ENCODE data around the gene GOLGA8A. TPM values are rescaled to one million over a fixed set of nuclear protein-coding genes. Genes with fewer than 3 reads are reported as not detected.
"Not testable (repeated sequence)": the region's sequence is repeated elsewhere in the genome, so short reads cannot be mapped to it uniquely, and the experiment has no call there.

The GOLGA8A gene
- total RNA-seq, 1 donor from 2014 or later: 21.8 TPM

- no peaks in the 10 kb centered on the region for H3K36me3 ChIP-seq (ENCODE audit: control insufficient read depth, insufficient read depth, low read length)
Observed at GRCh38 chr15:34439878-34440277, 2.3 kb upstream of the GOLGA8A start.

GRCh38 chr15:34436956-34437442 lies 609 bp downstream of the GOLGA8A start:
- Histone ChIP-seq H3K27me3 (ENCODE audit: control insufficient read depth, insufficient read depth, low read length) (no peaks in the 10 kb centered on the region), H3K36me3 (ENCODE audit: control insufficient read depth, insufficient read depth, low read length) (no peaks in the 10 kb centered on the region), H3K4me3 (ENCODE audit: low read depth, low read length) (peak overlapping the region; percentile 49)
- no peak for DNase-seq (ENCODE audit: low read depth)
- TF ChIP-seq CTCF (IDR thresholded peaks at IDR 0.05; ENCODE audit: insufficient read depth, low read length, poor library complexity, severe bottlenecking): no peak

More at GRCh38 chr15:34439878-34440277, 2.3 kb upstream of the GOLGA8A start:
- no peak for TF ChIP-seq CTCF (IDR thresholded peaks at IDR 0.05; ENCODE audit: insufficient read depth, low read length, poor library complexity, severe bottlenecking)
- no peak for DNase-seq (ENCODE audit: low read depth)
- H3K27me3 ChIP-seq (ENCODE audit: control insufficient read depth, insufficient read depth, low read length): no peaks in the 10 kb centered on the region
- H3K4me3 ChIP-seq (ENCODE audit: low read depth, low read length): no peak overlapping the region

- DNase-seq (ENCODE audit: low read depth): no peak
- no peak for TF ChIP-seq CTCF (IDR thresholded peaks at IDR 0.05; ENCODE audit: insufficient read depth, low read length, poor library complexity, severe bottlenecking)
- H3K4me3 ChIP-seq (ENCODE audit: low read depth, low read length): peak overlapping the region; percentile 49
Observed at GRCh38 chr15:34436126-34436955, 1.3 kb downstream of the GOLGA8A start.

GRCh38 chr15:34435658-34436057 lies 1.9 kb downstream of the GOLGA8A start:
- H3K4me3 ChIP-seq (ENCODE audit: low read depth, low read length): no peak overlapping the region
- DNase-seq (ENCODE audit: low read depth): no peak
- H3K36me3 ChIP-seq (ENCODE audit: control insufficient read depth, insufficient read depth, low read length): no peaks in the 10 kb centered on the region
- no peaks in the 10 kb centered on the region for H3K27me3 ChIP-seq (ENCODE audit: control insufficient read depth, insufficient read depth, low read length)
- TF ChIP-seq CTCF (IDR thresholded peaks at IDR 0.05; ENCODE audit: insufficient read depth, low read length, poor library complexity, severe bottlenecking): no peak

More at GRCh38 chr15:34436126-34436955, 1.3 kb downstream of the GOLGA8A start:
- Histone ChIP-seq H3K27me3 (ENCODE audit: control insufficient read depth, insufficient read depth, low read length) (no peaks in the 10 kb centered on the region), H3K36me3 (ENCODE audit: control insufficient read depth, insufficient read depth, low read length) (no peaks in the 10 kb centered on the region)

GRCh38 chr15:34434627-34435305 lies 2.8 kb downstream of the GOLGA8A start:
- H3K4me3 ChIP-seq (ENCODE audit: low read depth, low read length): no peak overlapping the region
- no peak for TF ChIP-seq CTCF (IDR thresholded peaks at IDR 0.05; ENCODE audit: insufficient read depth, low read length, poor library complexity, severe bottlenecking)
- no peak for DNase-seq (ENCODE audit: low read depth)
- no peaks in the 10 kb centered on the region for H3K27me3 ChIP-seq (ENCODE audit: control insufficient read depth, insufficient read depth, low read length)
- no peaks in the 10 kb centered on the region for H3K36me3 ChIP-seq (ENCODE audit: control insufficient read depth, insufficient read depth, low read length)

- H3K4me3 ChIP-seq (ENCODE audit: low read depth, low read length); H3K36me3 ChIP-seq (ENCODE audit: control insufficient read depth, insufficient read depth, low read length); DNase-seq (ENCODE audit: low read depth); H3K27me3 ChIP-seq (ENCODE audit: control insufficient read depth, insufficient read depth, low read length): not testable (repeated sequence)
Observed at GRCh38 chr15:34433956-34434626, 3.5 kb downstream of the GOLGA8A start.

- H3K27me3 ChIP-seq (ENCODE audit: control insufficient read depth, insufficient read depth, low read length); DNase-seq (ENCODE audit: low read depth); H3K36me3 ChIP-seq (ENCODE audit: control insufficient read depth, insufficient read depth, low read length); H3K4me3 ChIP-seq (ENCODE audit: low read depth, low read length): not testable (repeated sequence)
Observed at GRCh38 chr15:34430642-34431041, 7.0 kb downstream of the GOLGA8A start.

GRCh38 chr15:34423425-34424090 lies 14.1 kb downstream of the GOLGA8A start:
- H3K27me3 ChIP-seq (ENCODE audit: control insufficient read depth, insufficient read depth, low read length); DNase-seq (ENCODE audit: low read depth); H3K36me3 ChIP-seq (ENCODE audit: control insufficient read depth, insufficient read depth, low read length); H3K4me3 ChIP-seq (ENCODE audit: low read depth, low read length): not testable (repeated sequence)
